ENCODE data around the gene COBL.

The COBL gene

DNA sequence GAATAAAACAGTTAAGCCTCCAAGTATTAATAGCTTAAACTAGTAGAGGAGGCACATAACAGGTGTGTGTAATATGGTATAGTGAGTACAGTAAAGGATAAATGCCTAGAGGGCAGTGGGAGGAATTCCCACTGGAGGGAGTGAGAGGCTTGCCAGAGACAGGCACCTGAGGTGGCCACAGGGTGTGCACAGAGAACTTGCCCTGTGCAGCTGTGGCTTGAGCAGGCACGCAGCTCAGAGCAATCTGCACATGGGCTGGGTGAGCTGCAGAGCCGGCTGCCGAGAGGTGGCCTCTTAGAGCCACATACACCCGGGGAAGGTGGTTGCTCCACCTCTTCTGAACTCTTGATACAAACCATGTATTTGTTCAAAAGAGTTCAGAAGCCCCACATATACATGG lies 237.1 kb downstream of the COBL start:
- DNase-seq (ENCODE audit: low read depth in 2 of 2): no peak

DNA sequence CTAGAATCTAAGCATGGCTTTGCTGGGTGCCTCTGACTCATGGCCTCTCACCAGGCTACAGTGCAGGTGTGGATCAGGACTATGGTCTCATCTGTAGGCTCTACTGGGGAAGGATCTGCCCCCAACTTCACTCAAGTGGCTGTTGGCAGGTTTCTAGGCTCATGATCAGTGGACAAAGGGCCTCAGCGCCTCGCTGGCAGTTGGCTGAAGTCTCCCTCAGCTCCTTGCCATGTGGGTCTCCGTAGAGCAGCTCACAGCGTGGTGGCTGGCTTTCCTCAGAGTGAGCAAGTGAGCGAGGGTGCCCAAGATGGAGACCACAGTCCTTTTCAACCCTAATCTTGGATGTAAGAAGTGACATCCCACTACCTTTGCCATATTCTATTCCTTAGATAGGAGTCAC lies 238.0 kb downstream of the COBL start:
- no peak for DNase-seq (ENCODE audit: low read depth in 2 of 2)

GRCh38 chr7:51077987-51078370 lies 238.6 kb downstream of the COBL start:
- no peak for DNase-seq (ENCODE audit: low read depth in 2 of 2)

- no peak for DNase-seq (ENCODE audit: low read depth in 2 of 2)
Observed at GRCh38 chr7:51077316-51077986, 239.2 kb downstream of the COBL start.

DNA sequence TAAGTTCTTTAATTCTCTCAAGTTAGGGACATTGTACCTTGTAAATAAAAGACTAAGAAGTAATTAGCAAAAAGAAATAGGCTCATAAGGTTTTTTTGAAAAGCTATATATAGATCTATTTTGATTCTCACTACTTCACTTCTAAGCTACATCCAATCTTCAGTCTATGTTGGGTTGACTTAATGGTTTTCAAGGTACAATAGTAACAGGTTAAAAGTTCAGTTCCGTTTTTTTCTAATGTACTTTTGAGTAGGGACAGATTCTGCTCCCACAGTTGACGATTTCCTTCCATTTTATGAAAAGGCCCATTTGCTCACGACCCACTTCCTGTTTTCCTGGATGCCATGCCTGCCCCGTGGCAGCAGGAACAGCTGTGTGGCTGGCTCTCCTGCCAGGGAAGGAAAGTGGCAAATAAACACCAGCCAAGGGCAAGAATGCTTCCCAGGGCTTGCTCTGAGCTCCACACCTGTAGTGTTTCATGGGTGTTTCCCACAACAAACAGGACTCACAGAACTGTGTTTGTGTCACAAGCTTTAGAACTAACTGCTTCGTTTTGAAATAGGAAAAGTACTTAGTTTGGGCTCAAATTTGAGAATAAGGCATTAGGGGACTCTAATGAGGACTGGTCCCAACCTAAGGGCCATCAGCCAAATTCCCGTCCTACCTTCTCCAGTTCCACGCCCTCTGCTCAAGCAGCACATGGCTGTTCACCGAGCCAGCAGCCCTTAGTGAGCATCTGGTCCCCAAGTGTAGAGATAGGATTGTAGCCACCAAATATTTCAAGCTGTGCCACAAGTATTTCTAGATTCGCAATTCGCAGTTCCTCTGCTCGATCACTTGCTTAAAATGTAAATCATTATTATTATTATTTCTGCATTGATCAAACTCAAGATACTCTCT lies 240.7 kb downstream of the COBL start:
- no peak for DNase-seq (ENCODE audit: low read depth in 2 of 2)

DNA sequence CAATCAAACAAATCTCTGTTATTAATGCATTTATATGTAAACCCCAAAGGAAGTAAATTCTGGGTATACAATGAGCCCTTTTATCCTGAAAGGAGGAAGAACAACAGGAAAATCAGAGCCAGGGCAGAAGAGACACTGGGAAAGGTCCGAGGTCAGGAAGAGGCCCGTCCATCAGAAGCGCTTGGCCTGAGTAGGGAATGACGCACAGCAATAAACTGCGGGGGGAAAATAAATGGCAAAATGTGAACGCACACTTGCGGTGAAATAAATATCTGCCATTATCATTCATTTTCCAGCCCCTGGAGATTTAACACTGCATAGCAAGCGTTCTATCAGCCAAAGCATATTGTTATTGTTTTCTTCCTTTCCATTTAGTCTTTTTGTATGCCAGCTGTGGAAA lies 243.4 kb downstream of the COBL start:
- no peak for DNase-seq (ENCODE audit: low read depth in 2 of 2)

GRCh38 chr7:51072281-51072680 lies 244.3 kb downstream of the COBL start:
- DNase-seq (ENCODE audit: low read depth in 2 of 2): no peak

GRCh38 chr7:51071427-51071826 lies 245.2 kb downstream of the COBL start:
- no peak for DNase-seq (ENCODE audit: low read depth in 2 of 2)

DNA sequence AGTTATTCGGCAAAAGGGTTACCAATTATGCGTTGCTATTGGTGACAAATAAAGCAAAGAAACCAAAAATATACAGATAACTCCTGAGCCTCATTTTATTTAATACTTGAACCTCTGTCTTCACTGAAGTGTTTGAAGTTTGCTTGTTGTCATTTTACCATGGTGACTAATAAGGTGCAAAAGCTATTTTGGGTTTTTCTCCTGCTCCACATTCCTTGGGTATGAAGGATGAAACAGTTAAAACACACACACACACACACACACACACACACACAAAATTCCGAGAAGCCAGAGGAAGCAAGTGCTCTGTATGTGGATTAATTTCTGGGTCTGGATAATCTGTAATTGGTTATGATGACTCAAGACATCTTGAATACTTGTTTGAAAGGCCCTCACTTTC lies 246.5 kb downstream of the COBL start:
- DNase-seq (ENCODE audit: low read depth in 2 of 2): no peak

DNA sequence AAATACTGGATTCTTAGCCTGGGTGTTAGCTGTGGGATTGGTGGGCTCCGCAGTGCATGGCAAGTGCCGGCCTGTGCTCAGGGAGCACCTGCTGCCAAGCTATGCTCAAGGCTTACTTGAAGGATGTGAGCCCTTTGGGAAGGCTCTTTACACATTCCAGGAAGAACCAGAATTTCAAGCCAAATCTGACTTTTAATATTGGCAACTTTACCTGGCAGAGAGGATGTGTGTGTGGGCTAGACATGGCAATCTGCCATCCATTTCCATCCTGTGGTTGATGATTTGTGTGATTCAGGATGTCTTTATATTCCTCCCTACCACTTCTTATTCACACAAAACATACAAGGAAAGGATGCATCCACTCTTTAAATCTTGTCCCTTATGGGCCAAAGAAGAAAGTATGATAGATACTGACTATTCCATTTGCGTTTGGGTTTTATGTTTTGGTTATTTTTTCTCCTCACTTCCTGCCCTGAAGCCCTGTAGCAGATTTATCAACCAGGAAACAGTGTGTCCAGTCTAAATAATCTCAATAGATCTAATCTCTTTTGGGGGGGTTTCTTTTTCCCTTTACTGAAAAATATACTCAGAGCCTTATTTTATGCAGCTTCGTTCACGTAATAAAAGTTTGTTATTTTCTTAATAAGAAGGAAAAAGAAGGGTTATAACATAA lies 247.1 kb downstream of the COBL start:
- DNase-seq (ENCODE audit: low read depth in 2 of 2): no peak

DNA sequence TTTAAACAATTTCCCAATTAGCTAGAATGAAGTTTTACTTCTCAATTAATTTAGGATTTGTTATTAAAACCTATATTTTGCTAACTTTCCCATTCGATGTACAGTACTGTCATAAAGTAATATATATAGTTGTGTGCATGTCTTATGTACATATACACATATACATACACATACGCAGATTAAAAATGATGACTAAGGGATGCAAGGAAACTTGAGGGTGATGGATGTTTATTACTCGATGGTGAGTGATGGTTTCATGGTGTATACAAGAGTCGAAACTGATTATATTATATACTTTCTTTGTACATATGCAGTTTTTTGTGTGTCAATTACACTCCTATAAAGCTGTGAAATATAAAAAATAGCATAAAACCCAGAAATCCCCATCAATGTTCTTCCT lies 248.2 kb downstream of the COBL start:
- DNase-seq (ENCODE audit: low read depth in 2 of 2): no peak

GRCh38 chr7:51067757-51068156 lies 248.9 kb downstream of the COBL start:
- DNase-seq (ENCODE audit: low read depth in 2 of 2): peak in 1 of 2 donors; percentile 7

DNA sequence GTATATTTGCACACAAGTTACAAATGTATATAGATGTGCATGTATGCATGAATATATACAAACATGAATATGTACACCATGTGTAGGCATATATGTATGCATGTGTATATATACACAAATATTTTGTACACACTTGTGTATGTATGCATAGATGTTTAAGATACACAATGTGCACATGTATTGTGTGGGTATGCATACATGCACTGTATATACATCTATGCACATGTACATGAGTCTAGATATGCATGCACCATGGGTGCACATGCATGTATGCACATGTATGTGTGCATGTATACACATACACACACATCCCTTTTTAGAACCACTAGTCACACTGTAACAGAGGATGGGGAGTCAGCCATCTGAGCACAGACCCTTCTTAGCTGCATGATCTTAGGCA lies 249.4 kb downstream of the COBL start:
- no peak for DNase-seq (ENCODE audit: low read depth in 2 of 2)

- no peak for DNase-seq (ENCODE audit: low read depth in 2 of 2)
Observed at GRCh38 chr7:51066405-51066882, 250.2 kb downstream of the COBL start.

GRCh38 chr7:51065766-51066165 lies 250.8 kb downstream of the COBL start:
- no peak for DNase-seq (ENCODE audit: low read depth in 2 of 2)

GRCh38 chr7:51064688-51065087 lies 251.9 kb downstream of the COBL start:
- no peak for DNase-seq (ENCODE audit: low read depth in 2 of 2)

GRCh38 chr7:51062222-51062987 lies 254.2 kb downstream of the COBL start:
- no peak for DNase-seq (ENCODE audit: low read depth in 2 of 2)

DNA sequence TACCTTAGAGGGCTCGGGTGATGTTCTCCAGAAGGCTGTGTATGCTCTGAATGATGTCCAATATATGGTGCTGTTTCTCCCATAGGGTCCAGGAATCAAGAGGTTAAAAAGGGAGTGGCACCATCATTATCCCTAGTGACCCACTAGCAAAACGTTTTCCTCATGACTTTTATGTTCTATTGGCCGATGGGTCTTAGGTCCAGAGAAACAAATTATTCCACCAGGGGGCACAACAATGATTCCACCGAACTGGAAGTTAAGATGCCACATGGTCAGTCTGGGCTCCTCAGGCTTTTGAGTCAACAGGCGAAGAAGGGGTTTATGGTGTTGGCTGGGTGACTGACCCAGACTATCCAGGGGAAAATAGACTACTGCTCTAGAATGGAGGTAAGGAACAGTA lies 256.1 kb downstream of the COBL start:
- no peak for DNase-seq (ENCODE audit: low read depth in 2 of 2)

DNA sequence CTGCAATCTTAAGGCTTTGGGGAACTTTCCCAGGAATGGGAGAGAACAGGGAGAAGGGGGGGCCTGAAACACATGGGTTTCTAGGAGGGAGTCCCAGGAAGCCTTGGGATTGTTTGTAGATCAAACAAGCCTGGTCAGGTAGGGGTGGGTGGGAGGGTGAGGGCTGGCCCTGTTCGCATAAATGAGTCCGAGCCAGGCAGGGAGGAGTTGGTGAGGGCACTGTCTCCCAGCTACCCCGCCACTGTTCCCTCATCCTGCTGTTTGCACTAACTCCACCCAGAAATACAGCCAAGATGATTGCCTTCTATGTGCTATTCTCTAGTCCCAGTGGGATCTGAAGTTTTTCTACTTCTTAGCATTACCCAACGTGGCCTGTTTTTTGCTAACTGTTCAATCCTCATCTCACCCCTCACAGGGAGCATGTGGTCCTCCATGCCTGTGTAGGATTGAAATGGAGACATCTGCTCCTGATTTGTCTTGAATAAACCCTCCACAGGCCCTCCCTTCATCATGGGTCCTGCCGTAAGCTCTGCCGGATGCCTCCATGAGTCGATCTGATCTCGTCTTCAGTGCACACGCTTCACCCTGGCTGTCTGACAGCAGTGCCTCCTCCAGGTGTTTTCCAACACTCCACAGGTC lies 257.0 kb downstream of the COBL start:
- no peak for DNase-seq (ENCODE audit: low read depth in 2 of 2)

DNA sequence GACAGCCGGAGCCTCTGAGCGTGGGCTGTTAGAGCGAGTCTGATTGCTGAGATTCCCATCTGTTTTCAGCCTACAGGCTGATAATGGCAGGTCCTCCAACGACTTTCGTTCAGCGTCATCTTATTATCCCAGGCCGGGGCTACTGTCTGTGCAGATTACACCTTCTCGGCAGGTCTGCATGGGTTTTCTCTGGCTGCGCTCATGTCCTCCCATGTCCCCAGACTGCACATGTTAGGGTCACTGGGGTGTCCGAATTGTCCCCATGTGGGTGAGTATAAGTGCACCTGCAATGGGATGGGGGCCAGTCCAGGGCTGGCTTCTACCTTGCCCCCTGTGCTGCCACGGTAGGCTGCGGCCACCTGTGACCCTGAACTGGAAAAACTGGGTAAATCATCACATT lies 257.8 kb downstream of the COBL start:
- DNase-seq (ENCODE audit: low read depth in 2 of 2): no peak

Data from stimulated activated CD4-positive, alpha-beta T cell treated with anti-CD3 and anti-CD28 coated beads, Interleukin-15, amount 100 ng/mL, for 48 hours (primary cell).